Measurements from ENCODE around the gene ABLIM1.

The ABLIM1 gene

GRCh38 chr10:114694752-114695151 lies 36.7 kb upstream of the ABLIM1 start:
- in situ Hi-C loops (cut with MboI; ENCODE audit: low pct_unique_long_range_greater_than_20kb, low sequenced_read_pairs, unreplicated experiment) = loop anchor here (10.0 kb wide), 1 partner anchor 220 kb away; no protein-coding TSS in a partner anchor
- peak; percentile 63 for TF ChIP-seq CTCF (IDR thresholded peaks at IDR 0.05; ENCODE audit: extremely low read depth, insufficient read depth, missing control alignments)
- DNase-seq (ENCODE audit: low spot score) = peak; percentile 44

GRCh38 chr10:114694062-114694461 lies 36.0 kb upstream of the ABLIM1 start:
- DNase-seq (ENCODE audit: low spot score) = no peak
- in situ Hi-C loops (cut with MboI; ENCODE audit: low pct_unique_long_range_greater_than_20kb, low sequenced_read_pairs, unreplicated experiment) = loop anchor here (10.0 kb wide), 1 partner anchor 219 kb away; no protein-coding TSS in a partner anchor
- no peak for TF ChIP-seq CTCF (IDR thresholded peaks at IDR 0.05; ENCODE audit: extremely low read depth, insufficient read depth, missing control alignments)

- in situ Hi-C loops (cut with MboI; ENCODE audit: low pct_unique_long_range_greater_than_20kb, low sequenced_read_pairs, unreplicated experiment) = loop anchor here (10.0 kb wide), 1 partner anchor 217 kb away; no protein-coding TSS in a partner anchor
- DNase-seq (ENCODE audit: low spot score) = no peak
These were observed 33.4 kb upstream of the ABLIM1 start for GRCh38 chr10:114691442-114691941.

GRCh38 chr10:114688786-114689185 lies 30.7 kb upstream of the ABLIM1 start:
- TF ChIP-seq CTCF (IDR thresholded peaks at IDR 0.05; ENCODE audit: extremely low read depth, insufficient read depth, missing control alignments) = no peak
- DNase-seq (ENCODE audit: low spot score) = no peak
- in situ Hi-C loops (cut with MboI; ENCODE audit: low pct_unique_long_range_greater_than_20kb, low sequenced_read_pairs, unreplicated experiment) = no loop called here

More at GRCh38 chr10:114691442-114691941, 33.4 kb upstream of the ABLIM1 start:
- no peak for TF ChIP-seq CTCF (IDR thresholded peaks at IDR 0.05; ENCODE audit: extremely low read depth, insufficient read depth, missing control alignments)

GRCh38 chr10:114687459-114687858 lies 29.4 kb upstream of the ABLIM1 start:
- no peak for TF ChIP-seq CTCF (IDR thresholded peaks at IDR 0.05; ENCODE audit: extremely low read depth, insufficient read depth, missing control alignments)
- in situ Hi-C loops (cut with MboI; ENCODE audit: low pct_unique_long_range_greater_than_20kb, low sequenced_read_pairs, unreplicated experiment) = no loop called here
- no peak for DNase-seq (ENCODE audit: low spot score)

GRCh38 chr10:114686013-114686412 lies 27.9 kb upstream of the ABLIM1 start:
- TF ChIP-seq CTCF (IDR thresholded peaks at IDR 0.05; ENCODE audit: extremely low read depth, insufficient read depth, missing control alignments) = no peak
- no peak for DNase-seq (ENCODE audit: low spot score)
- in situ Hi-C loops (cut with MboI; ENCODE audit: low pct_unique_long_range_greater_than_20kb, low sequenced_read_pairs, unreplicated experiment) = no loop called here

Data from GM13977 (cell line).